ENCODE results near the gene WBP2. TPM values are rescaled to one million over a fixed set of nuclear protein-coding genes. Genes with fewer than 3 reads are reported as not detected.
A peak's percentile ranks its signal among the peaks of the same experiment; 100 is the strongest.

The WBP2 gene
- total and polyA plus RNA-seq, 2 of the 8 experiments (the other 6 are each of a cell fraction or from before 2014, with no cell fraction given), result 48.2 to 71.2 TPM

GRCh38 chr17:75839942-75840798, 15.0 kb downstream of the WBP2 start:
- no peak overlapping the region for H4K5ac ChIP-seq (ENCODE audit: insufficient read length, low read depth, low read length)
- no peak overlapping the region for H2BK15ac ChIP-seq (ENCODE audit: low read length)
- no peak overlapping the region for H4K91ac ChIP-seq (replicated peaks; ENCODE audit: insufficient read length, low read length)
- no peak overlapping the region for H3K56ac ChIP-seq (replicated peaks; ENCODE audit: insufficient read length, low read depth, low read length)
- H3K27ac ChIP-seq (ENCODE audit: low read depth, low read length), result no peak overlapping the region; the same call in 1 of the 2 replicates
- no peak overlapping the region for H2BK120ac ChIP-seq (replicated peaks; ENCODE audit: low read depth, low read length)
- FAIRE-seq (no peak), DNase-seq (ENCODE audit: low read depth in 1 of 2, low spot score in 2 of 2) (no peak)
- H2BK20ac ChIP-seq (ENCODE audit: low read length), result no peak overlapping the region
- no peak overlapping the region for H3K9ac ChIP-seq (replicated peaks in 1 of 4; ENCODE audit: extremely low read depth in 1 of 4, low read depth in 3 of 4, low read length in 3 of 4)
- H4K8ac ChIP-seq (ENCODE audit: extremely low read depth, insufficient read depth, low read length), result peak overlapping the region; percentile 85
- no peak overlapping the region for H3K14ac ChIP-seq (ENCODE audit: insufficient read length)
- H2BK12ac ChIP-seq (ENCODE audit: low read depth, low read length), result no peak overlapping the region
- H4K20me1 ChIP-seq (replicated peaks in 1 of 2; ENCODE audit: control insufficient read depth in 1 of 2, insufficient read depth in 2 of 2, low read length in 2 of 2), result no peaks in the 10 kb centered on the region
- no peaks in the 10 kb centered on the region for H3K9me3 ChIP-seq (ENCODE audit: insufficient read depth in 2 of 2, low read depth in 1 of 2, low read length in 1 of 2)
- H3K27me3 ChIP-seq (replicated peaks in 1 of 4; ENCODE audit: control insufficient read depth in 3 of 4, extremely low read depth in 1 of 4, insufficient read depth in 3 of 4, low read length in 3 of 4), result no peaks in the 10 kb centered on the region
- no peak overlapping the region for H3K4me3 ChIP-seq (ENCODE audit: extremely low read depth in 1 of 4, insufficient read depth in 2 of 4, low read depth in 3 of 4, low read length in 4 of 4)
- CTCF ChIA-PET (ENCODE audit: partially characterized antibody), result interaction anchor here (0.7 to 27.2 kb wide), 5 partner anchors 9 to 1055 kb away, joined by 3 to 563 read pairs (median 3); partner anchors contain the start of genes UNC13D and WBP2
- 92% methylated on average over 35 of the region's 36 CpGs; no CpG with 5 or more reads in 1 of the 2 experiments for WGBS, 2 experiments (ENCODE audit: extremely low coverage in 1 of 2, insufficient coverage in 1 of 2, insufficient read length in 1 of 2, insufficient replicate concordance in 2 of 2, low coverage in 1 of 2, low lambda C conversion rate in 2 of 2, missing lambda C conversion rate in 1 of 2)
- H2BK5ac ChIP-seq (ENCODE audit: low read depth, low read length), result no peak overlapping the region
- no peak overlapping the region for H3K4ac ChIP-seq (replicated peaks; ENCODE audit: insufficient read length, low read depth, low read length)
- H3K4me1 ChIP-seq (replicated peaks in 1 of 4; ENCODE audit: control insufficient read depth in 3 of 4, insufficient read depth in 4 of 4, low read length in 3 of 4), result peaks cover 0 to 10% (median 7%) of the 10 kb centered on the region in 4 experiments; a peak in 4 of 7 replicates
- H3K18ac ChIP-seq (ENCODE audit: extremely low read depth, low read length), result no peak overlapping the region
- H2AK5ac ChIP-seq (ENCODE audit: low read depth, low read length), result no peak overlapping the region
- no peaks in the 10 kb centered on the region for H3K23me2 ChIP-seq (ENCODE audit: low read depth, low read length)
- no peaks in the 10 kb centered on the region for H3K79me1 ChIP-seq (ENCODE audit: low read depth, low read length)
- H3K23ac ChIP-seq (ENCODE audit: insufficient read length), result no peak overlapping the region
- H3K4me2 ChIP-seq (ENCODE audit: insufficient read depth in 1 of 2, low read depth in 2 of 2, low read length in 2 of 2), result no peak overlapping the region
- H2AFZ ChIP-seq (ENCODE audit: low read length), result no peak overlapping the region
- no peaks in the 10 kb centered on the region for H3K36me3 ChIP-seq (ENCODE audit: control insufficient read depth in 2 of 4, insufficient read depth in 4 of 4, low read length in 3 of 4)
- H3K79me2 ChIP-seq (ENCODE audit: control insufficient read depth in 1 of 2, insufficient read depth in 2 of 2, low read length in 2 of 2), result no peaks in the 10 kb centered on the region
- POLR2A ChIA-PET (ENCODE audit: partially characterized antibody), result interaction anchor here (0.6 to 2.0 kb wide), 4 partner anchors 9 to 163 kb away, joined by 3 to 9 read pairs (median 5); partner anchors contain the start of gene WBP2
- no peak for TF ChIP-seq E2F6 (IDR thresholded peaks at IDR 0.05)
- TF ChIP-seq, protein P1, sequence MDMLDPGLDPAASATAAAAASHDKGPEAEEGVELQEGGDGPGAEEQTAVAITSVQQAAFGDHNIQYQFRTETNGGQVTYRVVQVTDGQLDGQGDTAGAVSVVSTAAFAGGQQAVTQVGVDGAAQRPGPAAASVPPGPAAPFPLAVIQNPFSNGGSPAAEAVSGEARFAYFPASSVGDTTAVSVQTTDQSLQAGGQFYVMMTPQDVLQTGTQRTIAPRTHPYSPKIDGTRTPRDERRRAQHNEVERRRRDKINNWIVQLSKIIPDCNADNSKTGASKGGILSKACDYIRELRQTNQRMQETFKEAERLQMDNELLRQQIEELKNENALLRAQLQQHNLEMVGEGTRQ (IDR thresholded peaks at IDR 0.05; ENCODE audit: low read length), result no peak
- no peak for TF ChIP-seq JUND (IDR thresholded peaks at IDR 0.05; ENCODE audit: low read length)
- no peak for TF ChIP-seq ASH2L (IDR thresholded peaks at IDR 0.05; ENCODE audit: low read length)
- TF ChIP-seq, protein P2, sequence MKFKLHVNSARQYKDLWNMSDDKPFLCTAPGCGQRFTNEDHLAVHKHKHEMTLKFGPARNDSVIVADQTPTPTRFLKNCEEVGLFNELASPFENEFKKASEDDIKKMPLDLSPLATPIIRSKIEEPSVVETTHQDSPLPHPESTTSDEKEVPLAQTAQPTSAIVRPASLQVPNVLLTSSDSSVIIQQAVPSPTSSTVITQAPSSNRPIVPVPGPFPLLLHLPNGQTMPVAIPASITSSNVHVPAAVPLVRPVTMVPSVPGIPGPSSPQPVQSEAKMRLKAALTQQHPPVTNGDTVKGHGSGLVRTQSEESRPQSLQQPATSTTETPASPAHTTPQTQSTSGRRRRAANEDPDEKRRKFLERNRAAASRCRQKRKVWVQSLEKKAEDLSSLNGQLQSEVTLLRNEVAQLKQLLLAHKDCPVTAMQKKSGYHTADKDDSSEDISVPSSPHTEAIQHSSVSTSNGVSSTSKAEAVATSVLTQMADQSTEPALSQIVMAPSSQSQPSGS (IDR thresholded peaks at IDR 0.05; ENCODE audit: low read length), result no peak
- TF ChIP-seq KDM4A (IDR thresholded peaks at IDR 0.05; ENCODE audit: low read depth, low read length, severe bottlenecking), result no peak
- no peak for TF ChIP-seq HDAC2 (IDR thresholded peaks at IDR 0.05; ENCODE audit: borderline replicate concordance in 1 of 2, low read depth in 2 of 2, low read length in 2 of 2)
